Measurements from ENCODE around the gene CAMK2A. TPM values are rescaled to one million over a fixed set of nuclear protein-coding genes. Genes with fewer than 3 reads are reported as not detected.

CAMK2A gene
- total RNA-seq, 1 experiment from 2014 or later = 0.13 TPM

DNA sequence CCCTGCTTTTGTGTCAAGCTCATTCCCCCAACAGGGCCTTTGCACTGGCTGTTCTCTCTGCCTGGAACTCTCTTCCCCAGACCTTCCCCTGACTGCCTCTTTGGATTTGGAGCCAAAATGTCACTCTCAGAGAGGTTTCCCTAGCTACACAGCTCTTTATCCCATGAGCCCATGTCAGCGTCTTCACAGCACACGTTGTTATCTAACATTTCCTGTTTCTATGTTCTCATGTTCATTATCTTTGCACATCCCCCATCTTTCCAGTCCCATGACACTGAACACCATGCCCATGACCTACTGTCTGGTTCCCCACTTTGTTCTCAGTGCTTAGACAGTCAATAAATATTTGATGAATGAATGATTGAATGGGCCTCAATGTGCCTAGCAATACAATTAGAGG, 39.5 kb upstream of the CAMK2A start:
- Histone ChIP-seq H4K20me1 (ENCODE audit: insufficient read depth) (no peaks in the 10 kb centered on the region), H3K36me3 (ENCODE audit: low read depth) (no peaks in the 10 kb centered on the region), H3K4me2 (no peak overlapping the region), H3K9me2 (ENCODE audit: insufficient read depth) (no peaks in the 10 kb centered on the region), H3K27ac (no peak overlapping the region), H3K27me3 (ENCODE audit: insufficient read depth, low read depth) (no peaks in the 10 kb centered on the region), H3K9me3 (ENCODE audit: insufficient read depth, low read depth) (no peaks in the 10 kb centered on the region), H3K4me1 (replicated peaks; ENCODE audit: insufficient read depth) (no peaks in the 10 kb centered on the region), H3K79me2 (ENCODE audit: low read depth) (no peaks in the 10 kb centered on the region), H3K4me3 (no peak overlapping the region), H3F3A (ENCODE audit: insufficient read depth, low read depth) (no peaks in the 10 kb centered on the region), H2AFZ (no peak overlapping the region)
- no TSS peak for BruUV-seq (replicated peaks)
- intact Hi-C loops (cut with micrococcal nuclease; ENCODE audit: unreplicated experiment) = no loop called here
- POLR2A ChIA-PET (ENCODE audit: unreplicated experiment) = no interaction called here
- TF ChIP-seq, protein P1, sequence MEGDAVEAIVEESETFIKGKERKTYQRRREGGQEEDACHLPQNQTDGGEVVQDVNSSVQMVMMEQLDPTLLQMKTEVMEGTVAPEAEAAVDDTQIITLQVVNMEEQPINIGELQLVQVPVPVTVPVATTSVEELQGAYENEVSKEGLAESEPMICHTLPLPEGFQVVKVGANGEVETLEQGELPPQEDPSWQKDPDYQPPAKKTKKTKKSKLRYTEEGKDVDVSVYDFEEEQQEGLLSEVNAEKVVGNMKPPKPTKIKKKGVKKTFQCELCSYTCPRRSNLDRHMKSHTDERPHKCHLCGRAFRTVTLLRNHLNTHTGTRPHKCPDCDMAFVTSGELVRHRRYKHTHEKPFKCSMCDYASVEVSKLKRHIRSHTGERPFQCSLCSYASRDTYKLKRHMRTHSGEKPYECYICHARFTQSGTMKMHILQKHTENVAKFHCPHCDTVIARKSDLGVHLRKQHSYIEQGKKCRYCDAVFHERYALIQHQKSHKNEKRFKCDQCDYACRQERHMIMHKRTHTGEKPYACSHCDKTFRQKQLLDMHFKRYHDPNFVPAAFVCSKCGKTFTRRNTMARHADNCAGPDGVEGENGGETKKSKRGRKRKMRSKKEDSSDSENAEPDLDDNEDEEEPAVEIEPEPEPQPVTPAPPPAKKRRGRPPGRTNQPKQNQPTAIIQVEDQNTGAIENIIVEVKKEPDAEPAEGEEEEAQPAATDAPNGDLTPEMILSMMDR (conservative IDR thresholded peaks at IDR 0.05) = no peak
- TF ChIP-seq EZH2 (IDR thresholded peaks at IDR 0.05; ENCODE audit: low read depth) = no peak
- CTCF ChIA-PET = no interaction called here
- no peak for DNase-seq

DNA sequence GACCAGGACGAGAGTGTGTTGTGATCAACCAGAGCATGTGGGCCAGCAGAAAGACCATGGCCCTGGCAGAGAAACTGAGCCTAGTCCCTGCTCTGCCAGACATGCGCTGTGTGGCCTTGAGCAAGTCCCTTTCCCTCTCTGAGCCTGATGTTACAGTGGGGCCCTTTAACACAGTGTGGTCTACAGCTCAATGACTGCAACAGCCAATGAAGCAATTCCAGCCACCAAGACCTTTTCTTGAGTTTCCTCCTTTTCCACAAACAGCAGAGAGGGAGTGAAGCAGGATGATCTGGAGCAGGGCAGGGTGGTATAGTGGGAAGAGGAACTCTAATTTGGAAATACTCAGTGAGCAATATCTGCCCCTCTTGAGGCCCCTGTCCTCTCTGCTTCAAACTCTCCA, 38.9 kb upstream of the CAMK2A start:
- Histone ChIP-seq H3K9me2 (ENCODE audit: insufficient read depth) (no peaks in the 10 kb centered on the region), H3K9me3 (ENCODE audit: insufficient read depth, low read depth) (no peaks in the 10 kb centered on the region), H3F3A (ENCODE audit: insufficient read depth, low read depth) (no peaks in the 10 kb centered on the region), H3K27me3 (ENCODE audit: insufficient read depth, low read depth) (no peaks in the 10 kb centered on the region), H3K4me2 (no peak overlapping the region), H3K36me3 (ENCODE audit: low read depth) (no peaks in the 10 kb centered on the region), H4K20me1 (ENCODE audit: insufficient read depth) (no peaks in the 10 kb centered on the region), H3K79me2 (ENCODE audit: low read depth) (no peaks in the 10 kb centered on the region), H3K27ac (no peak overlapping the region), H2AFZ (no peak overlapping the region), H3K4me1 (replicated peaks; ENCODE audit: insufficient read depth) (no peaks in the 10 kb centered on the region), H3K4me3 (no peak overlapping the region)
- no TSS peak for BruUV-seq (replicated peaks)
- intact Hi-C loops (cut with micrococcal nuclease; ENCODE audit: unreplicated experiment) = no loop called here
- ChIA-PET CTCF (no interaction called here), POLR2A (ENCODE audit: unreplicated experiment) (no interaction called here)
- TF ChIP-seq EZH2 (IDR thresholded peaks at IDR 0.05; ENCODE audit: low read depth) = no peak
- TF ChIP-seq, protein P1 (conservative IDR thresholded peaks at IDR 0.05) = no peak
- no peak for DNase-seq

DNA sequence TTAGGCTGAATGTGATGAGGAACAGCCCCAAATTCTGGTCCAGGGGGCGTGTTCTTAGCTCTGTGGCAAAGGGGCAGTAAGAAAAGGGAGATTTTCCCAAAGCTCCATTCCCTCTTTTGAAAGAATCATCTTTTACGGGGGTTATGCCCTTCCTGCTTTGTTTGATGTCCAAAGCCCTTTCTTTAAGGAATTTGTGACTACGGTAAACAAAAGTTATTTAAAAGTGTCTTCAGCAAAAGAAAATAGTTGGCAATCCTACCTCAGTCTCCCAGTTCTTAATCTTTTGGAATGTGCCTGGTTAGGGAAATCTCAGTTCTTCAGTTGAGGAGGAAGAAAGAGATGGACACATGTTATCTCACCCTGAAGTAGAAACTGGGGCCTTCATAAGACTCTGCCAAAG, 37.6 kb upstream of the CAMK2A start:
- no TSS peak for BruUV-seq (replicated peaks)
- ChIA-PET POLR2A (ENCODE audit: unreplicated experiment) (no interaction called here), CTCF (interaction anchor here (0.7 kb wide), 1 partner anchor 99 kb away, joined by 3 read pairs; no protein-coding TSS in a partner anchor)
- Histone ChIP-seq H4K20me1 (ENCODE audit: insufficient read depth) (no peaks in the 10 kb centered on the region), H3K27ac (no peak overlapping the region), H3K4me2 (no peak overlapping the region), H2AFZ (no peak overlapping the region), H3F3A (ENCODE audit: insufficient read depth, low read depth) (peaks cover 6% of the 10 kb centered on the region), H3K79me2 (ENCODE audit: low read depth) (no peaks in the 10 kb centered on the region), H3K4me1 (replicated peaks; ENCODE audit: insufficient read depth) (peaks cover 13% of the 10 kb centered on the region), H3K9me3 (ENCODE audit: insufficient read depth, low read depth) (no peaks in the 10 kb centered on the region), H3K9me2 (ENCODE audit: insufficient read depth) (no peaks in the 10 kb centered on the region), H3K4me3 (no peak overlapping the region), H3K36me3 (ENCODE audit: low read depth) (no peaks in the 10 kb centered on the region), H3K27me3 (ENCODE audit: insufficient read depth, low read depth) (no peaks in the 10 kb centered on the region)
- intact Hi-C loops (cut with micrococcal nuclease; ENCODE audit: unreplicated experiment) = no loop called here
- DNase-seq = no peak
- no peak for TF ChIP-seq EZH2 (IDR thresholded peaks at IDR 0.05; ENCODE audit: low read depth)
- TF ChIP-seq, protein P1 (conservative IDR thresholded peaks at IDR 0.05) = no peak
